Astrocyte (in vitro differentiated cells and primary cell): ENCODE data around the gene CAPG. TPM values are rescaled to one million over a fixed set of nuclear protein-coding genes. Genes with fewer than 3 reads are reported as not detected.

Source experiments
- DNase-seq: peaks from one replicate; pipeline ENCODE4 v3.0.0-alpha.2; 2010; ENCODE audit warnings: low read depth
- FAIRE-seq: peaks from 2 replicates; lab custom pipeline; 2011; peaks lifted over from hg19 to GRCh38; lab: Jason Lieb, UNC
- H2AFZ ChIP-seq: 2 replicates; pipeline ENCODE4 v1.6.0; 2012; ENCODE audit warnings: low read depth, low read length, inconsistent platforms
- H3K27ac ChIP-seq: 2 replicates; pipeline ENCODE4 v1.5.1; 2011; ENCODE audit warnings: low read depth, low read length, inconsistent platforms
- H3K27me3 ChIP-seq: 2 replicates; pipeline ENCODE4 v1.6.0; 2011; ENCODE audit warnings: low read length, inconsistent platforms; ENCODE audit not compliant: insufficient read depth
- H3K36me3 ChIP-seq: 2 replicates; pipeline ENCODE4 v1.5.1; 2011; ENCODE audit warnings: low read length, inconsistent platforms; ENCODE audit not compliant: insufficient read depth
- H3K4me1 ChIP-seq: 2 replicates; pipeline ENCODE4 v1.5.1; 2011; ENCODE audit warnings: low read length, inconsistent platforms; ENCODE audit not compliant: insufficient read depth
- H3K4me2 ChIP-seq: 2 replicates; pipeline ENCODE4 v1.6.0; 2012; ENCODE audit warnings: low read length, inconsistent platforms
- H3K4me3 ChIP-seq: 2 replicates; pipeline ENCODE4 v1.5.1; 2011; ENCODE audit warnings: low read depth, mild to moderate bottlenecking, low read length, inconsistent platforms; ENCODE audit not compliant: insufficient read depth
- H3K79me2 ChIP-seq: 2 replicates; pipeline ENCODE4 v1.6.0; 2012; ENCODE audit warnings: mild to moderate bottlenecking, low read length, inconsistent platforms; ENCODE audit not compliant: insufficient read depth
- H3K9ac ChIP-seq: 2 replicates; pipeline ENCODE4 v1.6.0; 2012; ENCODE audit warnings: mild to moderate bottlenecking, low read length, inconsistent platforms
- H3K9me3 ChIP-seq: 2 replicates; pipeline ENCODE4 v1.5.1; 2012; ENCODE audit warnings: low read depth, mild to moderate bottlenecking, low read length, inconsistent platforms; ENCODE audit not compliant: insufficient read depth
- H4K20me1 ChIP-seq: 2 replicates; pipeline ENCODE4 v1.6.0; 2012; ENCODE audit warnings: low read length, inconsistent platforms; ENCODE audit not compliant: insufficient read depth
- H3K27ac Mint-ChIP-seq: one replicate; pipeline ENCODE4 v1.8.0; 2021; ENCODE audit warnings: mild to moderate bottlenecking, mixed read lengths; ENCODE audit not compliant: unreplicated experiment
- H3K27me3 Mint-ChIP-seq: one replicate; pipeline ENCODE4 v1.8.0; 2021; ENCODE audit warnings: low read depth, mixed read lengths; ENCODE audit not compliant: unreplicated experiment
- H3K36me3 Mint-ChIP-seq: one replicate; pipeline ENCODE4 v1.8.0; 2021; ENCODE audit warnings: low read depth, mixed read lengths; ENCODE audit not compliant: unreplicated experiment
- H3K4me1 Mint-ChIP-seq: one replicate; pipeline ENCODE4 v1.8.0; 2021; ENCODE audit warnings: low read depth, mixed read lengths; ENCODE audit not compliant: unreplicated experiment
- H3K4me3 Mint-ChIP-seq: one replicate; pipeline ENCODE4 v1.8.0; 2021; ENCODE audit warnings: mild to moderate bottlenecking, moderate library complexity, mixed read lengths; ENCODE audit not compliant: unreplicated experiment
- H3K9me3 Mint-ChIP-seq: one replicate; pipeline ENCODE4 v1.8.0; 2021; ENCODE audit warnings: mild to moderate bottlenecking, mixed read lengths; ENCODE audit not compliant: unreplicated experiment
- CTCF ChIP-seq: IDR thresholded peaks from 2 replicates; pipeline ENCODE4 v1.5.1; 2011; ENCODE audit warnings: low read depth, mild to moderate bottlenecking, inconsistent platforms, low read length, moderate library complexity; ENCODE audit not compliant: insufficient read depth
- EZH2 ChIP-seq: IDR thresholded peaks from 2 replicates; pipeline ENCODE4 v1.6.1; 2012; ENCODE audit warnings: mild to moderate bottlenecking, low read length, inconsistent platforms; ENCODE audit not compliant: insufficient read depth
- total RNA-seq: library from RNA; stranded (reverse); gene quantifications from 2 replicates; pipeline ENCODE4 v1.2.1, GENCODE V29; 2021

Gene CAPG
- total RNA-seq, 1 donor from 2014 or later, result 68.2 TPM

GRCh38 chr2:85444629-85445172, 34.5 kb upstream of the CAPG start:
- peaks cover 13% of the 10 kb centered on the region for H3K4me1 Mint-ChIP-seq
- no peaks in the 10 kb centered on the region for H3K36me3 Mint-ChIP-seq
- no peak overlapping the region for H3K4me3 Mint-ChIP-seq
- Histone ChIP-seq H3K9me3 (no peaks in the 10 kb centered on the region), H3K4me3 (no peak overlapping the region), H2AFZ (no peak overlapping the region), H3K27ac (no peak overlapping the region), H3K4me2 (no peak overlapping the region), H4K20me1 (no peaks in the 10 kb centered on the region), H3K36me3 (no peaks in the 10 kb centered on the region), H3K4me1 (no peaks in the 10 kb centered on the region), H3K27me3 (no peaks in the 10 kb centered on the region), H3K9ac (no peak overlapping the region), H3K79me2 (no peaks in the 10 kb centered on the region)
- TF ChIP-seq CTCF, result no peak
- no peak for TF ChIP-seq EZH2
- DNase-seq (no peak), FAIRE-seq (no peak)
- no peaks in the 10 kb centered on the region for H3K9me3 Mint-ChIP-seq
- peaks cover 12% of the 10 kb centered on the region for H3K27me3 Mint-ChIP-seq
- peak overlapping the region; percentile 58 for H3K27ac Mint-ChIP-seq

DNA sequence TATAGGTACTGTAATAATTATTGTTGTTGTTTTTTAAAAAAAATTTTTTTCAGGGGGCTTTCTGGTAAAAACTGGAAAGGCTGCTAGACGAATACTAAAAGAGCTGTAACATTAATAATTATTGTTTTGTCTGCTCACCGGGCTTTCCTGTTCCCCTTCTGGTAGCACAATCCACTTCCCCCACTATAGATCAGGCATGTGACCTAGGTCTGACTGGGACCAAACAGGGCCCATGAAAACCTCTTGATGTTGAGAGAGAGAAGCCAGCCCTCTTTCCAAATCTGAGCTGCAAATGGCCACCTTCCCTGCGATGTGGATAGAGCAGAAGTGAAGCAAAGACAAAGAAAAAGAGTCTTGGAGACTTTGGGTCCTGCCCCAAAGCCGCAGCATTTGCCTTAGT, 31.7 kb upstream of the CAPG start:
- DNase-seq (no peak), FAIRE-seq (no peak)
- Histone ChIP-seq H3K9me3 (no peaks in the 10 kb centered on the region), H2AFZ (no peak overlapping the region), H3K4me2 (no peak overlapping the region), H3K9ac (no peak overlapping the region), H4K20me1 (no peaks in the 10 kb centered on the region), H3K4me1 (peaks cover 17% of the 10 kb centered on the region), H3K36me3 (no peaks in the 10 kb centered on the region), H3K27ac (no peak overlapping the region), H3K79me2 (no peaks in the 10 kb centered on the region), H3K27me3 (no peaks in the 10 kb centered on the region), H3K4me3 (no peak overlapping the region)
- H3K9me3 Mint-ChIP-seq, result no peaks in the 10 kb centered on the region
- H3K4me3 Mint-ChIP-seq, result no peak overlapping the region
- H3K27ac Mint-ChIP-seq, result no peak overlapping the region
- peaks cover 14% of the 10 kb centered on the region for H3K27me3 Mint-ChIP-seq
- peaks cover 18% of the 10 kb centered on the region for H3K4me1 Mint-ChIP-seq
- TF ChIP-seq EZH2 (no peak), CTCF (no peak)
- no peaks in the 10 kb centered on the region for H3K36me3 Mint-ChIP-seq

- Histone ChIP-seq H3K27ac (no peak overlapping the region), H4K20me1 (no peaks in the 10 kb centered on the region), H3K9ac (no peak overlapping the region), H2AFZ (no peak overlapping the region), H3K36me3 (no peaks in the 10 kb centered on the region), H3K4me2 (no peak overlapping the region), H3K4me1 (peaks cover 17% of the 10 kb centered on the region), H3K4me3 (no peak overlapping the region), H3K27me3 (no peaks in the 10 kb centered on the region), H3K9me3 (no peaks in the 10 kb centered on the region), H3K79me2 (no peaks in the 10 kb centered on the region)
- no peak for DNase-seq
- no peak for FAIRE-seq
- TF ChIP-seq CTCF, result no peak
- no peak for TF ChIP-seq EZH2
- Mint-ChIP-seq H3K36me3 (peaks cover 2% of the 10 kb centered on the region), H3K27me3 (peaks cover 14% of the 10 kb centered on the region), H3K4me1 (peaks cover 18% of the 10 kb centered on the region), H3K27ac (peak overlapping the region; percentile 26), H3K9me3 (no peaks in the 10 kb centered on the region), H3K4me3 (no peak overlapping the region)
These were observed 30.6 kb upstream of the CAPG start for GRCh38 chr2:85440729-85441128.
